ENCODE results near the gene RNASE11.
"Not testable (repeated sequence)": the region's sequence is repeated elsewhere in the genome, so short reads cannot be mapped to it uniquely, and the experiment has no call there.

The RNASE11 gene

GRCh38 chr14:20613094-20614037 is 25.6 kb upstream of the RNASE11 start:
- peak; percentile 92 for DNase-seq

- DNase-seq: no peak
These were observed 24.6 kb upstream of the RNASE11 start for GRCh38 chr14:20612403-20612802.

- DNase-seq: no peak
These were observed 23.5 kb upstream of the RNASE11 start for GRCh38 chr14:20611277-20611676.

GRCh38 chr14:20610002-20610765 is 22.4 kb upstream of the RNASE11 start:
- peak; percentile 64 for DNase-seq

GRCh38 chr14:20609215-20610001 is 21.6 kb upstream of the RNASE11 start:
- DNase-seq: peak; percentile 83

DNA sequence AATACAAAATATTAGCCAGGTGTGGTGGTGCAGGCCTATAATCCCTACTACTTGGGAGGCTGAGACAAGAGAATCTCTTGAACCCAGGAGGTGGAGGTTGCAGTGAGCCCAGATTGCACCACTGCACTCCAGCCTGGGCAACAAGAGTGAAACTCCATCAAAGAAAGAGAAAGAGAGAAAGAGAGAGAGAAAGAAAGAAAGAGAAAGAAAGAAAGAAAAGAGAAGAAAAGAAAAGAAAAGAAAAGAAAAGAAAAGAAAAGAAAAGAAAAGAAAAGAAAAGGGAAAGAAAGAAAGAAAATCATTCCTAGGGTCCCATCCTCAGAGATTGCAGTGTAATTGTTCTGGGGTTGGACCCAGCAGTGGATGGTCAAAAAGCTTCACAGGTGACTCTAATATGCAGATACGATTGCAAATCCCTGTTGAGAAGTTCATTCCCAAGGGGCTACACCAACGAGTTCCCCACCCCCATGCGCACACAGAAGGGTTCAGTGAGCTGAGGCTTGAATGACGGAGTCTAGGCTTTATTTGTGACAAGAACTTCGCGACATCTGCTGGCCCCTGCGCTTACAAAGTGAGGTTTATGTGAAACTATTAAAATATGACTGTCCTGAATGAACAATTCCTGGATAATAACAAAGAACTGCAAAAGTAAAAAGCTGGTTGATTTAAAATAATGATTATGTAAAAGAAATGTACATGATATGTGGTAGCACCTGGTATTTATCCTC is 20.7 kb upstream of the RNASE11 start:
- DNase-seq: no peak

GRCh38 chr14:20607617-20608016 is 19.8 kb upstream of the RNASE11 start:
- DNase-seq: no peak

GRCh38 chr14:20606902-20607242 is 19.1 kb upstream of the RNASE11 start:
- no peak for DNase-seq

GRCh38 chr14:20606190-20606901 is 18.5 kb upstream of the RNASE11 start:
- no peak for DNase-seq

- no peak for DNase-seq
These were observed 16.3 kb upstream of the RNASE11 start for GRCh38 chr14:20603813-20604690.

- DNase-seq: no peak
These were observed 14.8 kb upstream of the RNASE11 start for GRCh38 chr14:20602583-20602982.

DNA sequence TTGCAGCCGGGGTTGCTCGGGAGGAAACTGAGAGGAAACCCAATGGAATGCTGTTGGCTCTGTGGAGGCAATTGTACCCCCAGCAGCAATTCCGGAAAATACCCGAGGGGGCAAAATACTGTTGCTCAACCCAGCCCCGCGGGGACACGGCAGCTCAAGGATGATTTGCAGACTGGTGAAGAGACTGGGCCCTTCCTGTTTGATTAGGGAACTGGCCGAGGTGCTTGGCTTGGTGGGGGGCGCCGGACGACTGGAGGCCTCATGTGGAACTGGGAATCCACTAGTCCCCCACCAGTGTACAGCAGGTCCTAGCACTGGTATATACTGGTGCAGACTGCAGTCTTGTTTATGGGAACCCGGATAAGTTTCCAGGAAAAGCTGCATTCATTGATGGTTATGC is 13.7 kb upstream of the RNASE11 start:
- no peak for DNase-seq

DNA sequence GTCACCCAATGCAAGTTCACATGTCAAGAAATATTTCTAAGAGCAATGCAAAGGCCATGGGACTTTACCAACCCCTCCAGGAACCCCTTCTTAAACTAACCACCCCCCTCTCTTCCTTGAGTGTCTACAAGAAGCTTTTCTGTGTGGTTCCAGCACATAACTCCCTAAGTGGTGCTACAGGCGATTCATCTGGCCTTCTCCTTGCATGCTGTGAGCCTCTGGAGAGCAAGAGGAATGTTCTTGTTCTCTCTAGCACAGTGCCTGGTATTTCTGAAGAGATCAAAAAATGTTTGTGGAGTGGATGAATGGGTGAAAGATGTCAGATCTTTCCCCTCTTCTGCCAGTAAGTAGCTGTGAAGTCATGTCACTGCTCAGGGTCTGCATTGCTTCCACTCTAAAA is 9.3 kb upstream of the RNASE11 start:
- no peak for DNase-seq

DNA sequence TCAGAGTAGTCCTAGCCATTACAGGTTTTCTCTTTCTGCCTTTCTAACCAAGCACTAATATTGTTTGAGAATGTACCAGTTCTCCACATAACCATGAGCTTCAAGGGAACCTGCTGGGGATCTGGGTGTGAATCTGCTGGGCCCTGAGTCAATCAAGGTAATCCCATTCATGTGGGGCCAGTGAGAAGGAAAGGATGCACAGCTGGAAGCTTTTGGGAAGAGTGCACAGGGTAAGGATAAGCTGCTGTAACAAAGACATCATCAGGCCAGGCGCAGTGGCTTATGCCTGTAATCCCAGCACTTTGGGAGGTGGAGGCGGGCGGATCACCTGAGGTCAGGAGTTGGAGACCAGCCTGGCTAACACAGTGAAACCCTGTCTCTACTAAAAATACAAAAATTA is 7.9 kb upstream of the RNASE11 start:
- not testable (repeated sequence) for DNase-seq

GRCh38 chr14:20592574-20592973 is 4.8 kb upstream of the RNASE11 start:
- DNase-seq: no peak

DNA sequence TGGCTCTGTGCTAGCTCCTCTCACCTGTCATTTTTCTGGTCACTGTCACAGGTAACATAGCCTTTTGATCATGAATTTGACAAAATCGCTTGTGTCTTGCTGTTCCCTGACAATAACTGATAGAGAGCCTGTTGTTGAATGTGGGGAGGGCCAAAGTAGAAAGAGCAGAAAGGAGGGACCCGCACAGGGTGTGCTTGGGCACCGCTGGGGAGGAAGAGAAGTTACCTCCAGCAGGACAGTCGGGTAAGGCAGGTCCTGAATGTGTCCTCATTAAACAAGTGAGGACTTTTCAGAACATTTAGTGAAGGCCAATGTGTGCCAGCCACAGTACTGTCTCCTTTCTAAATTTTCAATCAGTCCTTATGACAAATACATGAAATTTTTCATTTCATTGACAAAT is 3.4 kb upstream of the RNASE11 start, which contains the start of gene RNASE12:
TSS of gene RNASE12 (minus strand) at position 142 of the 400 bp plus-strand sequence. CDS start 653 bp downstream, outside the sequence.
- DNase-seq: no peak

GRCh38 chr14:20583908-20584307 is 3.9 kb downstream of the RNASE11 start:
- no peak for DNase-seq

GRCh38 chr14:20583142-20583541 is 4.7 kb downstream of the RNASE11 start:
- DNase-seq: no peak

GRCh38 chr14:20580242-20580641 is 7.6 kb downstream of the RNASE11 start:
- DNase-seq: no peak

DNA sequence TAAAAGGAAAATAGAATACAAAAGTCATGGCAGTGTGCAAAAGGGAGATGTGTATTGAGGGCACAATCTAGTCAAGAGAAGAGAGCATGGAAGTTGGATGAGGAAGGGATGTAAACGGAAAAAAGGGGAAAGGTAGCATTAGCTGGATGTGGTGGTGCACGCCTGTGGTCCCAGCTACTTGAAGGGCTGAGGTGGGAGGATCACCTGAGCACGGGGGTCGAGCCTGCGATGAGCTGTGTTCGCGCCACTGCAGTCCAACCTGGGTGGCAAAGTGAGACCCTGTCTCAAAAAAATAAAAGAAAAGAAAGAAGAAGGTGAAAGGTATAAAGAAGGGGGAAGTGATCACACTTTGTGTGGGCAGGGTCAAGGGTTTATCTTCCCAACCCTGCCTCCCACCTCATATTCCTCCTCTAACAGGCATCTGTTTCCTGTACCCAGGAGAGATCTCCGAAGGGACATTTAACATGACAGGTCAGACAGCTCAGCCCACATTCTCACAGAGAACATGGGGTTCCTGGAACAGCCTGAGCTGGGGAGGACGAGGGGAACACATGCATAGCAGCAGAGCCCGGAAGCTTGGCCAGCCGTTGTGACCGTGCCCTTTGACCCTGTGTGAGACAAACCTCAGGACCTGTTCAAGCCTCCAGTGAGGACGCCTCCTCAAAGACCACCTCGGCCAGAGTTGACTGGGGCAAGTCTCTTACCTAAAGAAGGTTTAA is 8.9 kb downstream of the RNASE11 start:
- DNase-seq: no peak
